Common myeloid progenitor, CD34-positive (primary cell): Measurements from ENCODE around the gene ERCC6L.
A peak's percentile ranks its signal among the peaks of the same experiment; 100 is the strongest.

ENCODE experiments used
- CTCF ChIA-PET: fragments of 350-600 bp; sonication (Branson Sonifier 250); formaldehyde crosslinking; loops from one replicate; lab custom pipeline; 2021; ENCODE audit warnings: antibody characterized with exemption; lab: Charles Lee
- POLR2A ChIA-PET: fragments of 350-600 bp; sonication (Branson Sonifier 250); formaldehyde crosslinking; loops from one replicate; lab custom pipeline; 2021; ENCODE audit warnings: antibody characterized with exemption; lab: Charles Lee
- DNase-seq, 3 donors: peaks; one replicate each; pipeline versions ENCODE4 v3.0.0 to v3.0.0-alpha.2; 2013
- H3K27ac ChIP-seq, 2 experiments: 1 replicate in 1 of 2; 2 replicates in 1 of 2; pipeline ENCODE4 v1.7.0; 2013; ENCODE audit warnings: inconsistent platforms in 2 of 2, low read length in 2 of 2, mild to moderate bottlenecking in 2 of 2, low read depth in 1 of 2, moderate library complexity in 1 of 2; ENCODE audit not compliant: severe bottlenecking in 2 of 2, insufficient read depth in 1 of 2, poor library complexity in 1 of 2
- H3K27me3 ChIP-seq, 5 experiments: replicated peaks in 2 of 5; 1 replicate in 3 of 5; 2 replicates in 2 of 5; pipeline versions ENCODE4 v1.6.1 to v1.7.0; 2013; ENCODE audit warnings: low read length in 4 of 5, mild to moderate bottlenecking in 2 of 5, moderate library complexity in 2 of 5, inconsistent platforms in 1 of 5; ENCODE audit not compliant: insufficient read depth in 5 of 5, control insufficient read depth in 4 of 5
- H3K36me3 ChIP-seq, 4 experiments: 1 replicate in 2 of 4; 2 replicates in 2 of 4; pipeline versions ENCODE4 v1.6.1 to v1.7.0; 2013; ENCODE audit warnings: low read length in 3 of 4, control low read depth in 1 of 4, mild to moderate bottlenecking in 1 of 4; ENCODE audit not compliant: control insufficient read depth in 4 of 4, insufficient read depth in 4 of 4
- H3K4me1 ChIP-seq, 4 experiments: 1 replicate in 3 of 4; 2 replicates in 1 of 4; pipeline versions ENCODE4 v1.6.1 to v1.7.1; 2013; ENCODE audit warnings: low read length in 3 of 4, mild to moderate bottlenecking in 3 of 4, control low read depth in 1 of 4, inconsistent platforms in 1 of 4, moderate library complexity in 1 of 4; ENCODE audit not compliant: control insufficient read depth in 4 of 4, insufficient read depth in 4 of 4; ENCODE audit errors: control extremely low read depth in 1 of 4
- H3K4me3 ChIP-seq, 7 experiments: 1 replicate in 4 of 7; 2 replicates in 3 of 7; pipeline versions ENCODE4 v1.5.1 to v1.7.0; 2013; ENCODE audit warnings: mild to moderate bottlenecking in 7 of 7, low read length in 6 of 7, moderate library complexity in 6 of 7, inconsistent platforms in 2 of 7, low read depth in 2 of 7, control low read depth in 1 of 7; ENCODE audit not compliant: insufficient read depth in 4 of 7, control insufficient read depth in 1 of 7; ENCODE audit errors: extremely low read depth in 1 of 7
- H3K9me3 ChIP-seq, 5 experiments: 1 replicate in 4 of 5; 2 replicates in 1 of 5; pipeline versions ENCODE4 v1.6.1 to v1.7.1; 2013; ENCODE audit warnings: low read length in 4 of 5, mild to moderate bottlenecking in 2 of 5, inconsistent platforms in 1 of 5, low read depth in 1 of 5, moderate library complexity in 1 of 5; ENCODE audit not compliant: control insufficient read depth in 4 of 5, insufficient read depth in 2 of 5; ENCODE audit errors: control extremely low read depth in 1 of 5
- WGBS: methylation state at CpG from one replicate; pipeline ENCODE4 v1.1.5; 2013; ENCODE audit not compliant: insufficient coverage; 5-methylcytosine and 5-hydroxymethylcytosine counted together

ERCC6L gene

DNA sequence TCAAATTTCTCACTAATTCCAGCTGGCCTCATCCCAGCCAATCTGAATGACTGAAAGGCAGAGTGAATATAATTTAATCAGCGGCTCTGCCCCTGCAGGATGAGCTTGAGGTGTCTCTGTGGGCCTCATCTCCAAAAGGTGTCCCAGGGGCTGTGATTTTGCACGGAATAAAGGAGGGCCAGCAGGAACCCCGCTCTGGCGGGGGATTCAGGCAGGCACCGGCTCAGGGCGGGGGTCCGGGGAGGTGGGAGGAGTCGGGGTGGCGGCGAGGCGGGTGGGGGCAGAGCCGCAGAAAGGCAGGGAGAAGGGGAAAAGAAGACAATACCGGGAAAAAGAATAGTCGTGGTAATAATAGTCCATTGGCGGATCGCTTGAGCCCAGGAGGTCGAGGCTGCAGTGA, 16.0 kb upstream of the ERCC6L start:
- H3K36me3 ChIP-seq: no peaks in the 10 kb centered on the region
- H3K27me3 ChIP-seq: peaks cover 0 to 51% (median 11%) of the 10 kb centered on the region in 5 experiments
- no peaks in the 10 kb centered on the region for H3K9me3 ChIP-seq
- H3K4me1 ChIP-seq: peaks cover 0 to 4% (median 0%) of the 10 kb centered on the region in 4 experiments
- ChIA-PET POLR2A (no interaction called here), CTCF (no interaction called here)
- no peak for DNase-seq
- H3K27ac ChIP-seq: no peak overlapping the region
- WGBS: 22% methylated on average over 5 of the region's 17 CpGs
- H3K4me3 ChIP-seq: no peak overlapping the region

- H3K27ac ChIP-seq: no peak overlapping the region
- no peak overlapping the region for H3K4me3 ChIP-seq
- ChIA-PET POLR2A (no interaction called here), CTCF (no interaction called here)
- H3K4me1 ChIP-seq: peaks cover 0 to 4% (median 0%) of the 10 kb centered on the region in 4 experiments
- H3K36me3 ChIP-seq: no peaks in the 10 kb centered on the region
- DNase-seq: no peak
- no peaks in the 10 kb centered on the region for H3K9me3 ChIP-seq
- peaks cover 0 to 51% (median 11%) of the 10 kb centered on the region in 5 experiments for H3K27me3 ChIP-seq
Observed at GRCh38 chrX:72253686-72254085, 14.9 kb upstream of the ERCC6L start.

- CTCF ChIA-PET: interaction anchor here (1.6 to 3.5 kb wide), 2 partner anchors 12 to 291 kb away, joined by 4 to 24 read pairs; no protein-coding TSS in a partner anchor
- Histone ChIP-seq H3K27me3 (peaks cover 0 to 8% (median 0%) of the 10 kb centered on the region in 5 experiments), H3K9me3 (no peaks in the 10 kb centered on the region), H3K36me3 (no peaks in the 10 kb centered on the region), H3K4me1 (peaks cover 0 to 5% (median 0%) of the 10 kb centered on the region in 4 experiments), H3K27ac (no peak overlapping the region), H3K4me3 (no peak overlapping the region)
- DNase-seq: peak in 1 of 3 donors; percentile 22
- 100% methylated on average over 2 of the region's 2 CpGs for WGBS
- POLR2A ChIA-PET: no interaction called here
Observed at GRCh38 chrX:72247206-72247942, 8.5 kb upstream of the ERCC6L start.

DNA sequence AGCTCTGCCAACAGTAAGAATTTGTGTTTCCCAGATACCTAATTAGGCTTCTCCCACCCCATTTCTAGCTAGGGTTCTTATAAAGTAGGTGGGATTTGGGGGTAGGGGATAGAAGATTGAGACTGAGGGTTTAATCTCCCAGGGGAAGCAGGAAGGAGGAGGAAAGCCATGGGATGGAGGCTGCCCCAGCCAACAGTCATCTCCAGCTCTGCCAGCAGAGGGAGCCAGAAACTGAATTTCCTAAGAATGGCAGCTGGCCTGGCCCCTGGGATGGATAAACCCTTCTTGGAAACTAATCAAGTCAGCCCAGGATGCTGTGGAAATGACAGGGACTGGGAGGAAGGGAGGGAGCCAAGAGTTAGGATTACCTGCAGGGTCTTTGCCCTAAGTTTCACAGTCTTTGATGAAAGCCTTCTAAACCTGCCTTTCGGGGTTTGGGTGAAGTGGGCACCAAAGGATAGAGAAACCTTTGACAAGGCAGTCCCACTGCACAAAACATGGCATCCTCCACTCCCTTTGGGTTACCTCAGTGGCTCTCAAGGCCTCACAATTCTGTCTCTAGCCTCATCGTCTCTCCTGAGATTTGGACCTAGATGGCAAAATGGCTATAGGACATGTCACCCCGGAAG, 6.7 kb upstream of the ERCC6L start:
- ChIA-PET CTCF (interaction anchor here (0.8 to 3.5 kb wide), 7 partner anchors 10 to 298 kb away, joined by 3 to 24 read pairs (median 3); partner anchors contain the start of genes PIN4 and RPS4X), POLR2A (interaction anchor here (1.4 kb wide), 1 partner anchor 32 kb away, joined by 3 read pairs; the partner anchor contains the start of gene RPS4X)
- H3K27ac ChIP-seq: no peak overlapping the region
- peak; percentile 17 to 39 (median 29) for DNase-seq
- H3K4me3 ChIP-seq: no peak overlapping the region
- WGBS: 100% methylated on average over 3 of the region's 3 CpGs
- no peaks in the 10 kb centered on the region for H3K9me3 ChIP-seq
- H3K4me1 ChIP-seq: peaks cover 0 to 5% (median 0%) of the 10 kb centered on the region in 4 experiments
- no peaks in the 10 kb centered on the region for H3K36me3 ChIP-seq
- H3K27me3 ChIP-seq: peaks cover 0 to 4% (median 0%) of the 10 kb centered on the region in 5 experiments

DNA sequence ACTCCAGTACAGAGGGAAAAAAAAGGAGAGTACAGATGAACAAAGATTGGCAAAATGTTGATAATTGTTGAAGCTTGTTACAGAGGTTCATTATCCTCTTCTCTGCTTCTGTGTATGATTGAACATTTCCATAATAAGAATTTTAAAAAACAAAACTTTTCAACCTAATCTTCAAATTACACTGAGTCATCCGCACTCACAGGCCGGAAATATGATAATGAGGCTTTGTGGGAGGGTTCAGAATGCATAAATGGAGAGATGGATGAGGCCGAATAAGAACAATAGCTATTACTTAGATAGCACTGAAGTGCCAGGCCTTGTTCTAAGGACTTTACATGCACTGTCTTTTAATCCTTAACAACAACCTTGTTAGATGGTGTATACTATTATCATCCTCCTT, 4.6 kb upstream of the ERCC6L start:
- peaks cover 0 to 7% (median 2%) of the 10 kb centered on the region in 4 experiments for H3K4me1 ChIP-seq
- peaks cover 0 to 11% (median 0%) of the 10 kb centered on the region in 5 experiments for H3K27me3 ChIP-seq
- H3K27ac ChIP-seq: peak overlapping the region in 1 of 2 experiments; percentile 34
- no peaks in the 10 kb centered on the region for H3K36me3 ChIP-seq
- CTCF ChIA-PET: interaction anchor here (1.3 to 1.7 kb wide), 2 partner anchors 34 to 62 kb away, joined by 4 read pairs; partner anchors contain the start of genes PIN4 and RPS4X
- H3K4me3 ChIP-seq: no peak overlapping the region
- DNase-seq: peak in 2 of 3 donors; percentile 55 to 67
- POLR2A ChIA-PET: no interaction called here
- H3K9me3 ChIP-seq: no peaks in the 10 kb centered on the region
- no CpG with 5 or more reads among the region's 3 CpGs for WGBS

DNA sequence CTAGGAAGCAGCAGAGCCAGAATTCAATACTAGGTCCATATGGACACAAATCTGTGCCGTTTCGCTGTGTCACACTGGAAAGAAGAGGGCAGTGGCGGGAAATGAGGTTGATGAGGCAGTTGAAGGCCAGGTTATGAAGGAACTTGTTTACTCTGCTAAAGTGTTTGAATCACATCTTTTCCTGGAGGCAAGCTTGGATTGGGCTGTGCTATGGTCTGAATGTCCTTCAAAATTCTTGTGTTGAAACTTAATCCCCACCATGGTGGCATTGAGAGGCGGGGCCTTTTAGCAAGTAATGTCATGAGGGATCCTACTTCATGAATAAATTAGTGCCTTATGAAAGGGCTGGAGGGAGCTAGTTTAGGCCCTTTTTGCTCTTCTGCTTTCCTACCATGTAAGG, 2.1 kb upstream of the ERCC6L start:
- ChIA-PET CTCF (no interaction called here), POLR2A (no interaction called here)
- Histone ChIP-seq H3K27me3 (peaks cover 0 to 7% (median 0%) of the 10 kb centered on the region in 5 experiments), H3K27ac (no peak overlapping the region), H3K9me3 (no peaks in the 10 kb centered on the region), H3K4me1 (peaks cover 0 to 7% (median 6%) of the 10 kb centered on the region in 4 experiments), H3K36me3 (no peaks in the 10 kb centered on the region), H3K4me3 (no peak overlapping the region)
- WGBS: 100% methylated on average over 3 of the region's 4 CpGs
- no peak for DNase-seq
